Liver (tissue), 9 donors: ENCODE measurements around the gene FRAS1. TPM values are rescaled to one million over a fixed set of nuclear protein-coding genes. Genes with fewer than 3 reads are reported as not detected.

ENCODE experiments used
- DNase-seq: peaks from one replicate; pipeline ENCODE4 v3.0.0-alpha.2; 2017; ENCODE audit warnings: low spot score
- H3K27ac ChIP-seq, 2 donors: one replicate each; pipeline ENCODE4 v1.7.0; 2013; ENCODE audit warnings: inconsistent platforms in 2 of 2, low read length in 2 of 2, control low read depth in 1 of 2, low read depth in 1 of 2, mild to moderate bottlenecking in 1 of 2
- H3K27me3 ChIP-seq, 4 donors: one replicate each; pipeline versions ENCODE4 v1.6.1 to v1.7.0; 2013; ENCODE audit warnings: low read length in 3 of 4, inconsistent platforms in 1 of 4, mild to moderate bottlenecking in 1 of 4, moderate library complexity in 1 of 4; ENCODE audit not compliant: control insufficient read depth in 4 of 4, insufficient read depth in 4 of 4
- H3K36me3 ChIP-seq, 4 donors: one replicate each; pipeline versions ENCODE4 v1.6.1 to v1.7.0; 2013; ENCODE audit warnings: low read length in 3 of 4, mild to moderate bottlenecking in 3 of 4, low read depth in 1 of 4, moderate library complexity in 1 of 4; ENCODE audit not compliant: control insufficient read depth in 4 of 4, insufficient read depth in 3 of 4
- H3K4me1 ChIP-seq, 4 donors: one replicate each; pipeline versions ENCODE4 v1.6.1 to v1.7.0; 2013; ENCODE audit warnings: low read length in 3 of 4, mild to moderate bottlenecking in 3 of 4, moderate library complexity in 1 of 4; ENCODE audit not compliant: control insufficient read depth in 4 of 4, insufficient read depth in 4 of 4
- H3K4me3 ChIP-seq, 3 donors: one replicate each; pipeline versions ENCODE4 v1.6.1 to v1.7.0; 2013; ENCODE audit warnings: low read length in 3 of 3, control low read depth in 1 of 3, low read depth in 1 of 3, mild to moderate bottlenecking in 1 of 3
- H3K9ac ChIP-seq, 2 donors: one replicate each; pipeline ENCODE4 v1.7.0; 2013; ENCODE audit warnings: low read length in 2 of 2, mild to moderate bottlenecking in 2 of 2, moderate library complexity in 2 of 2, control low read depth in 1 of 2, low read depth in 1 of 2
- H3K9me3 ChIP-seq, 4 donors: one replicate each; pipeline versions ENCODE4 v1.6.1 to v1.7.0; 2013; ENCODE audit warnings: low read length in 3 of 4; ENCODE audit not compliant: control insufficient read depth in 4 of 4
- CTCF ChIP-seq: fragments of 150-350 bp; IDR thresholded peaks from 2 replicates; pipeline ENCODE4 v1.5.1; 2017; ENCODE audit warnings: improper control_type of control experiment, low read depth, low read length; ENCODE audit not compliant: missing input control
- EGR1 ChIP-seq, 2 donors: IDR thresholded peaks; 2 replicates each; pipeline ENCODE4 v1.6.1; 2016 to 2018; ENCODE audit warnings: antibody characterized with exemption in 2 of 2, low read depth in 2 of 2
- FOXA1 ChIP-seq: IDR thresholded peaks from 2 replicates; pipeline ENCODE4 v1.6.1; 2016; ENCODE audit warnings: antibody characterized with exemption
- FOXA2 ChIP-seq: IDR thresholded peaks from 2 replicates; pipeline ENCODE4 v1.6.1; 2016; ENCODE audit warnings: antibody characterized with exemption
- GABPA ChIP-seq, 2 donors: IDR thresholded peaks in 1 of 2; conservative IDR thresholded peaks in 1 of 2; 2 replicates each; pipeline ENCODE4 v1.6.1; 2016; ENCODE audit warnings: antibody characterized with exemption in 2 of 2, mild to moderate bottlenecking in 1 of 2, moderate library complexity in 1 of 2
- HNF4A ChIP-seq, 2 donors: conservative IDR thresholded peaks; 2 replicates each; pipeline ENCODE4 v1.6.1; 2016; ENCODE audit warnings: antibody characterized with exemption in 2 of 2, mild to moderate bottlenecking in 2 of 2
- JUND ChIP-seq, 2 donors: IDR thresholded peaks; 2 replicates each; pipeline ENCODE4 v1.6.1; 2016; ENCODE audit warnings: antibody characterized with exemption in 2 of 2
- MAX ChIP-seq: IDR thresholded peaks from 2 replicates; pipeline ENCODE4 v1.6.1; 2016; ENCODE audit warnings: antibody characterized with exemption
- NR2F2 ChIP-seq: IDR thresholded peaks from 2 replicates; pipeline ENCODE4 v1.6.1; 2016; ENCODE audit warnings: antibody characterized with exemption
- RAD21 ChIP-seq, 2 donors: IDR thresholded peaks; 2 replicates each; pipeline ENCODE4 v1.6.1; 2016; ENCODE audit warnings: antibody characterized with exemption in 2 of 2, mild to moderate bottlenecking in 2 of 2
- RXRA ChIP-seq, 2 donors: IDR thresholded peaks; 2 replicates each; pipeline ENCODE4 v1.6.1; 2017 to 2018; ENCODE audit warnings: antibody characterized with exemption in 2 of 2, mild to moderate bottlenecking in 1 of 2
- SP1 ChIP-seq: IDR thresholded peaks from 2 replicates; pipeline ENCODE4 v1.6.1; 2018; ENCODE audit warnings: antibody characterized with exemption, mild to moderate bottlenecking
- TAF1 ChIP-seq: conservative IDR thresholded peaks from 2 replicates; pipeline ENCODE4 v1.6.1; 2016; ENCODE audit warnings: antibody characterized with exemption, mild to moderate bottlenecking
- YY1 ChIP-seq: IDR thresholded peaks from 2 replicates; pipeline ENCODE4 v1.6.1; 2016; ENCODE audit warnings: antibody characterized with exemption, mild to moderate bottlenecking
- WGBS: extraction: QIAGEN DNeasy Blood & Tissue Kit; methylation state at CpG from one replicate; pipeline ENCODE4 v1.1.7; 2013; 5-methylcytosine and 5-hydroxymethylcytosine counted together
- polyA plus RNA-seq, 2 donors: library from polyadenylated mRNA; stranded (reverse) in 1 of 2; unstranded in 1 of 2; fragments of 200-250 nt in 1 of 2; fragments of >200 nt in 1 of 2; fragmentation: Nextera tagmentation in 1 of 2; extraction: Ambion mirVana in 1 of 2; gene quantifications; one replicate each; pipeline versions ENCODE4 v1.2.1 to v1.2.3, GENCODE V29; 2013 to 2015
- total RNA-seq, 2 donors: library from RNA; depleted of rRNA; stranded (reverse); fragments of >200 nt; gene quantifications; one replicate each; pipeline ENCODE4 v1.2.3, GENCODE V29; 2014
- TF ChIP-seq, protein P1 (sequence below): IDR thresholded peaks from 2 replicates; pipeline ENCODE4 v1.6.1; 2016; ENCODE audit warnings: antibody characterized with exemption
- TF ChIP-seq, protein P2 (sequence below): IDR thresholded peaks from 2 replicates; pipeline ENCODE4 v1.6.1; 2016; ENCODE audit warnings: antibody characterized with exemption
- TF ChIP-seq, protein P3 (sequence below): IDR thresholded peaks from 2 replicates; pipeline ENCODE4 v1.6.1; 2016; ENCODE audit warnings: antibody characterized with exemption, mild to moderate bottlenecking
- donor health status: healthy.
- donor health status: healthy.
- donor health status: healthy.
- donor health status: healthy.
- donor health status: healthy.

FRAS1 gene
- total and polyA plus RNA-seq, 4 donors = 0.08 to 6.0 (median 1.1) TPM

DNA sequence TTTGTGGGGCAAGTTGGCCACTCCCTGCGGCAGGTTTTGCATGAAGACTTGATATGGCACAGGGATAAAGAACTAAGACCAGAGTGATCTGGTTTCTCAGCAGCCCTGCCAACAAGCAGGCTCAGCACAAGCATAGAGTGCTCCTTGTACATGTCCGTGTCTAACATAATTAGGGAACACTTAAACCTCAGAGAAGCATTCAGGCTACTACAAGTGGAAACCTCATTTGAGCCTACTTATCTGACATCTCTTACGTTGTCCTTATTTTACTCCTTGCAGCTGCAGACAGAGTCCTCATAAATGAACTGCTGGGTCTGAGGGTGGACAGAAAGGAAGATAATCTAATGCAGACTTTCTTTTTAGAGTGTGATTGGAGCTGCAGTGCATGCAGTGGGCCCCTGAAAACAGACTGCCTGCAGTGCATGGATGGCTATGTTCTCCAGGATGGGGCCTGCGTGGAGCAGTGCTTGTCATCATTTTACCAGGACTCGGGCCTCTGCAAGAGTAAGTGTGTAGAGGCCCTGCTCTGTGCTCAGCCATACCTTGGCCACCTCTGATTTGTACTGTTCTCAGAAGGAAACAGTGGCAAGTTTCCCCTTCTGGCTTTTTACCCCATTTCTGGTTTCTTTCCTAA is 315.3 kb downstream of the FRAS1 start:
- no peak for DNase-seq
- WGBS = 91% methylated on average over 5 of the region's 5 CpGs
- Histone ChIP-seq H3K36me3 (no peaks in the 10 kb centered on the region), H3K27me3 (peaks cover 0 to 3% (median 0%) of the 10 kb centered on the region in 4 donors), H3K27ac (no peak overlapping the region), H3K9me3 (no peaks in the 10 kb centered on the region), H3K9ac (no peak overlapping the region), H3K4me1 (no peaks in the 10 kb centered on the region), H3K4me3 (no peak overlapping the region)
- TF ChIP-seq YY1 = no peak
- TF ChIP-seq TAF1 = no peak
- TF ChIP-seq JUND (IDR thresholded peaks at IDR 0.05) = no peak
- no peak for TF ChIP-seq NR2F2
- TF ChIP-seq GABPA (IDR thresholded peaks at IDR 0.05 in 1 of 2, conservative IDR thresholded peaks at IDR 0.05 in 1 of 2) = no peak
- TF ChIP-seq, protein P1, sequence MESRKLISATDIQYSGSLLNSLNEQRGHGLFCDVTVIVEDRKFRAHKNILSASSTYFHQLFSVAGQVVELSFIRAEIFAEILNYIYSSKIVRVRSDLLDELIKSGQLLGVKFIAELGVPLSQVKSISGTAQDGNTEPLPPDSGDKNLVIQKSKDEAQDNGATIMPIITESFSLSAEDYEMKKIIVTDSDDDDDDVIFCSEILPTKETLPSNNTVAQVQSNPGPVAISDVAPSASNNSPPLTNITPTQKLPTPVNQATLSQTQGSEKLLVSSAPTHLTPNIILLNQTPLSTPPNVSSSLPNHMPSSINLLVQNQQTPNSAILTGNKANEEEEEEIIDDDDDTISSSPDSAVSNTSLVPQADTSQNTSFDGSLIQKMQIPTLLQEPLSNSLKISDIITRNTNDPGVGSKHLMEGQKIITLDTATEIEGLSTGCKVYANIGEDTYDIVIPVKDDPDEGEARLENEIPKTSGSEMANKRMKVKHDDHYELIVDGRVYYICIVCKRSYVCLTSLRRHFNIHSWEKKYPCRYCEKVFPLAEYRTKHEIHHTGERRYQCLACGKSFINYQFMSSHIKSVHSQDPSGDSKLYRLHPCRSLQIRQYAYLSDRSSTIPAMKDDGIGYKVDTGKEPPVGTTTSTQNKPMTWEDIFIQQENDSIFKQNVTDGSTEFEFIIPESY = no peak
- TF ChIP-seq CTCF = no peak
- TF ChIP-seq HNF4A (conservative IDR thresholded peaks at IDR 0.05) = no peak
- TF ChIP-seq EGR1 (IDR thresholded peaks at IDR 0.05; ENCODE audit: low read depth in 2 of 2) = no peak
- TF ChIP-seq, protein P2, sequence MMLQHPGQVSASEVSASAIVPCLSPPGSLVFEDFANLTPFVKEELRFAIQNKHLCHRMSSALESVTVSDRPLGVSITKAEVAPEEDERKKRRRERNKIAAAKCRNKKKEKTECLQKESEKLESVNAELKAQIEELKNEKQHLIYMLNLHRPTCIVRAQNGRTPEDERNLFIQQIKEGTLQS = no peak
- no peak for TF ChIP-seq RAD21 (IDR thresholded peaks at IDR 0.05)
- no peak for TF ChIP-seq FOXA1
- no peak for TF ChIP-seq FOXA2

GRCh38 chr4:78377555-78377954 is 320.4 kb downstream of the FRAS1 start:
- Histone ChIP-seq H3K36me3 (no peaks in the 10 kb centered on the region), H3K4me1 (no peaks in the 10 kb centered on the region), H3K9me3 (no peaks in the 10 kb centered on the region), H3K9ac (no peak overlapping the region), H3K27me3 (peaks cover 0 to 3% (median 0%) of the 10 kb centered on the region in 4 donors), H3K4me3 (no peak overlapping the region), H3K27ac (no peak overlapping the region)
- no peak for DNase-seq
- 92% methylated on average over 2 of the region's 2 CpGs for WGBS
- TF ChIP-seq, protein P3, sequence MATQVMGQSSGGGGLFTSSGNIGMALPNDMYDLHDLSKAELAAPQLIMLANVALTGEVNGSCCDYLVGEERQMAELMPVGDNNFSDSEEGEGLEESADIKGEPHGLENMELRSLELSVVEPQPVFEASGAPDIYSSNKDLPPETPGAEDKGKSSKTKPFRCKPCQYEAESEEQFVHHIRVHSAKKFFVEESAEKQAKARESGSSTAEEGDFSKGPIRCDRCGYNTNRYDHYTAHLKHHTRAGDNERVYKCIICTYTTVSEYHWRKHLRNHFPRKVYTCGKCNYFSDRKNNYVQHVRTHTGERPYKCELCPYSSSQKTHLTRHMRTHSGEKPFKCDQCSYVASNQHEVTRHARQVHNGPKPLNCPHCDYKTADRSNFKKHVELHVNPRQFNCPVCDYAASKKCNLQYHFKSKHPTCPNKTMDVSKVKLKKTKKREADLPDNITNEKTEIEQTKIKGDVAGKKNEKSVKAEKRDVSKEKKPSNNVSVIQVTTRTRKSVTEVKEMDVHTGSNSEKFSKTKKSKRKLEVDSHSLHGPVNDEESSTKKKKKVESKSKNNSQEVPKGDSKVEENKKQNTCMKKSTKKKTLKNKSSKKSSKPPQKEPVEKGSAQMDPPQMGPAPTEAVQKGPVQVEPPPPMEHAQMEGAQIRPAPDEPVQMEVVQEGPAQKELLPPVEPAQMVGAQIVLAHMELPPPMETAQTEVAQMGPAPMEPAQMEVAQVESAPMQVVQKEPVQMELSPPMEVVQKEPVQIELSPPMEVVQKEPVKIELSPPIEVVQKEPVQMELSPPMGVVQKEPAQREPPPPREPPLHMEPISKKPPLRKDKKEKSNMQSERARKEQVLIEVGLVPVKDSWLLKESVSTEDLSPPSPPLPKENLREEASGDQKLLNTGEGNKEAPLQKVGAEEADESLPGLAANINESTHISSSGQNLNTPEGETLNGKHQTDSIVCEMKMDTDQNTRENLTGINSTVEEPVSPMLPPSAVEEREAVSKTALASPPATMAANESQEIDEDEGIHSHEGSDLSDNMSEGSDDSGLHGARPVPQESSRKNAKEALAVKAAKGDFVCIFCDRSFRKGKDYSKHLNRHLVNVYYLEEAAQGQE = no peak
- TF ChIP-seq, protein P1 = no peak
- TF ChIP-seq EGR1 (IDR thresholded peaks at IDR 0.05; ENCODE audit: low read depth in 2 of 2) = no peak
- TF ChIP-seq NR2F2 = no peak
- no peak for TF ChIP-seq RXRA (IDR thresholded peaks at IDR 0.05)
- TF ChIP-seq MAX = no peak
- TF ChIP-seq GABPA (IDR thresholded peaks at IDR 0.05 in 1 of 2, conservative IDR thresholded peaks at IDR 0.05 in 1 of 2) = no peak
- TF ChIP-seq YY1 = no peak
- no peak for TF ChIP-seq SP1
- TF ChIP-seq JUND (IDR thresholded peaks at IDR 0.05) = no peak
- TF ChIP-seq RAD21 (IDR thresholded peaks at IDR 0.05) = no peak
- TF ChIP-seq FOXA2 = no peak
- no peak for TF ChIP-seq TAF1
- no peak for TF ChIP-seq FOXA1
